ENCODE results near the gene LMNTD2. TPM values are rescaled to one million over a fixed set of nuclear protein-coding genes. Genes with fewer than 3 reads are reported as not detected.

LMNTD2 gene
- total RNA-seq, 1 experiment from 2014 or later = 7.8 TPM

GRCh38 chr11:537622-538430, 22.7 kb downstream of the LMNTD2 start:
- peaks cover 7% of the 10 kb centered on the region for H3K4me1 Mint-ChIP-seq (ENCODE audit: low read depth, unreplicated experiment)
- peak overlapping the region; percentile 66 for H3K27ac Mint-ChIP-seq (ENCODE audit: unreplicated experiment)
- intact Hi-C loops (cut with micrococcal nuclease; ENCODE audit: unreplicated experiment) = no loop called here
- no peaks in the 10 kb centered on the region for H3K27me3 Mint-ChIP-seq (ENCODE audit: unreplicated experiment)
- BruUV-seq (replicated peaks) = no TSS peak
- H3K36me3 Mint-ChIP-seq (ENCODE audit: insufficient read depth, unreplicated experiment) = peaks cover 48% of the 10 kb centered on the region
- peak overlapping the region; percentile 90 for H3K4me3 Mint-ChIP-seq (ENCODE audit: low read depth, unreplicated experiment)
- no peaks in the 10 kb centered on the region for H3K9me3 Mint-ChIP-seq (ENCODE audit: low read depth, unreplicated experiment)
- no peak for TF ChIP-seq CTCF (IDR thresholded peaks at IDR 0.05; ENCODE audit: unreplicated experiment)
- CTCF ChIA-PET = no interaction called here
- no peak for DNase-seq

- Mint-ChIP-seq H3K27ac (ENCODE audit: unreplicated experiment) (peak within 1 kb of the TSS; percentile 89), H3K4me1 (ENCODE audit: low read depth, unreplicated experiment) (peaks cover 7% of the 10 kb centered on the region), H3K36me3 (ENCODE audit: insufficient read depth, unreplicated experiment) (peaks cover 56% of the 10 kb centered on the region), H3K4me3 (ENCODE audit: low read depth, unreplicated experiment) (peak within 1 kb of the TSS; percentile 90), H3K9me3 (ENCODE audit: low read depth, unreplicated experiment) (no peaks in the 10 kb centered on the region), H3K27me3 (ENCODE audit: unreplicated experiment) (no peaks in the 10 kb centered on the region)
- CTCF ChIA-PET = interaction anchor here (2.1 kb wide), 1 partner anchor 18 kb away, joined by 6 read pairs; no protein-coding TSS in a partner anchor
- no TSS peak for BruUV-seq (replicated peaks)
- TF ChIP-seq CTCF (IDR thresholded peaks at IDR 0.05; ENCODE audit: unreplicated experiment) = no peak
- DNase-seq = peak; percentile 89
- intact Hi-C loops (cut with micrococcal nuclease; ENCODE audit: unreplicated experiment) = no loop called here
Measured at GRCh38 chr11:536841-537621, 23.5 kb downstream of the LMNTD2 start, which contains the start of gene LRRC56. Gene LRRC56, plus strand, starts transcription at chr11:537527. Its CDS starts 3,158 bp downstream, at chr11:540685.

- intact Hi-C loops (cut with micrococcal nuclease; ENCODE audit: unreplicated experiment) = no loop called here
Measured at GRCh38 chr11:535519-536454, 24.8 kb downstream of the LMNTD2 start, which contains the start of gene HRAS. Gene HRAS, minus strand, starts transcription at chr11:535576.

More at GRCh38 chr11:535519-536454, 24.8 kb downstream of the LMNTD2 start, which contains the start of gene HRAS:
- Mint-ChIP-seq H3K27ac (ENCODE audit: unreplicated experiment) (peak within 1 kb of the TSS; percentile 89), H3K36me3 (ENCODE audit: insufficient read depth, unreplicated experiment) (peaks cover 56% of the 10 kb centered on the region), H3K4me1 (ENCODE audit: low read depth, unreplicated experiment) (peaks cover 7% of the 10 kb centered on the region), H3K27me3 (ENCODE audit: unreplicated experiment) (no peaks in the 10 kb centered on the region), H3K4me3 (ENCODE audit: low read depth, unreplicated experiment) (peak within 1 kb of the TSS; percentile 90), H3K9me3 (ENCODE audit: low read depth, unreplicated experiment) (no peaks in the 10 kb centered on the region)
- no peak for TF ChIP-seq CTCF (IDR thresholded peaks at IDR 0.05; ENCODE audit: unreplicated experiment)
- DNase-seq = peak; percentile 98
- no TSS peak for BruUV-seq (replicated peaks)
- CTCF ChIA-PET = interaction anchor here (0.6 to 2.1 kb wide), 4 partner anchors 15 to 40 kb away, joined by 3 to 6 read pairs (median 5); partner anchors contain the start of gene PHRF1
